HEK293 (cell line): Measurements from ENCODE around the gene XPO4.

Experiments used
- CTCF ChIA-PET: fragments of 350-600 bp; formaldehyde crosslinking; extraction: SDS; loops from one replicate; lab custom pipeline; 2021; ENCODE audit warnings: antibody characterized with exemption; lab: Yijun Ruan, JAX
- POLR2A ChIA-PET: fragments of 300-600 bp; formaldehyde crosslinking; extraction: SDS; loops from one replicate; lab custom pipeline; 2020; ENCODE audit warnings: antibody characterized with exemption, inconsistent platforms; lab: Yijun Ruan, JAX
- H3K27ac ChIP-seq: fragments of 200-500 bp; sonication (Bioruptor generic); 2 replicates; pipeline ENCODE4 v1.5.1; 2014; ENCODE audit warnings: low read depth, low read length, control low read depth, inconsistent platforms; ENCODE audit errors: extremely low read depth
- H3K36me3 ChIP-seq, 2 experiments: fragments of 200-500 bp in 1 of 2; sonication (Bioruptor generic) in 1 of 2; 1 replicate in 1 of 2; 2 replicates in 1 of 2; pipeline ENCODE4 v1.5.1; 2014 to 2017; ENCODE audit warnings: inconsistent platforms in 2 of 2, low read length in 2 of 2; ENCODE audit not compliant: control insufficient read depth in 2 of 2, insufficient read depth in 1 of 2
- H3K4me1 ChIP-seq: fragments of 200-500 bp; sonication (Bioruptor generic); 2 replicates; pipeline ENCODE4 v1.5.1; 2014; ENCODE audit warnings: mild to moderate bottlenecking, low read length, inconsistent platforms; ENCODE audit not compliant: control insufficient read depth, insufficient read depth
- H3K4me3 ChIP-seq: 2 replicates; pipeline ENCODE4 v1.5.1; 2011; ENCODE audit warnings: low read depth, mild to moderate bottlenecking, control low read depth, low read length, moderate library complexity
- H3K9me3 ChIP-seq: fragments of 200-500 bp; sonication (Bioruptor generic); 2 replicates; pipeline ENCODE4 v1.5.1; 2014; ENCODE audit warnings: low read depth, low read length, inconsistent platforms; ENCODE audit not compliant: control insufficient read depth, insufficient read depth
- IKZF3 ChIP-seq: fragments of 450-650 bp; IDR thresholded peaks from 2 replicates; pipeline ENCODE4 v1.5.0; 2018; ENCODE audit warnings: missing biosample characterization, mild to moderate bottlenecking, missing genetic modification characterization, moderate library complexity
- KLF1 ChIP-seq: fragments of 450-650 bp; formaldehyde crosslinking; IDR thresholded peaks from 2 replicates; pipeline ENCODE4 v1.5.1; 2016; ENCODE audit warnings: missing biosample characterization, missing genetic modification characterization
- KLF16 ChIP-seq: fragments of 450-650 bp; formaldehyde crosslinking; IDR thresholded peaks from 2 replicates; pipeline ENCODE4 v1.5.1; 2017; ENCODE audit warnings: missing biosample characterization, missing genetic modification characterization
- PRDM2 ChIP-seq: fragments of 450-650 bp; formaldehyde crosslinking; IDR thresholded peaks from 2 replicates; pipeline ENCODE4 v1.5.1; 2016; ENCODE audit warnings: missing biosample characterization, missing genetic modification characterization, borderline replicate concordance
- SETDB1 ChIP-seq: IDR thresholded peaks from one replicate; pipeline ENCODE4 v1.6.1; 2017; ENCODE audit warnings: mild to moderate bottlenecking, low read length, moderate library complexity, mixed read lengths; ENCODE audit not compliant: insufficient read length
- TCF7L2 ChIP-seq: IDR thresholded peaks from 2 replicates; pipeline ENCODE4 v1.6.1; 2011; ENCODE audit warnings: low read depth, mild to moderate bottlenecking, inconsistent platforms, low read length, moderate library complexity, borderline replicate concordance
- ZEB2 ChIP-seq: fragments of 450-650 bp; formaldehyde crosslinking; IDR thresholded peaks from 2 replicates; pipeline ENCODE4 v1.5.1; 2016; ENCODE audit warnings: missing biosample characterization, missing genetic modification characterization
- ZNF10 ChIP-seq: fragments of 450-650 bp; formaldehyde crosslinking; IDR thresholded peaks from 2 replicates; pipeline ENCODE4 v1.5.1; 2017; ENCODE audit warnings: missing biosample characterization, missing genetic modification characterization
- ZNF223 ChIP-seq: fragments of 450-650 bp; formaldehyde crosslinking; IDR thresholded peaks from 2 replicates; pipeline ENCODE4 v1.5.1; 2016; ENCODE audit warnings: missing biosample characterization, missing genetic modification characterization
- ZNF335 ChIP-seq: fragments of 450-650 bp; formaldehyde crosslinking; conservative IDR thresholded peaks from 2 replicates; pipeline ENCODE4 v1.5.1; 2016; ENCODE audit warnings: missing biosample characterization, missing genetic modification characterization
- ZNF398 ChIP-seq: fragments of 450-650 bp; formaldehyde crosslinking; IDR thresholded peaks from 2 replicates; pipeline ENCODE4 v1.5.1; 2017; ENCODE audit warnings: missing biosample characterization, missing genetic modification characterization
- ZNF473 ChIP-seq: fragments of 450-650 bp; formaldehyde crosslinking; IDR thresholded peaks from 2 replicates; pipeline ENCODE4 v1.5.1; 2017; ENCODE audit warnings: missing biosample characterization, missing genetic modification characterization
- ZNF513 ChIP-seq: fragments of 450-650 bp; IDR thresholded peaks from 2 replicates; pipeline ENCODE4 v1.5.1; 2018; ENCODE audit warnings: missing biosample characterization, missing genetic modification characterization
- ZNF560 ChIP-seq: fragments of 450-650 bp; formaldehyde crosslinking; IDR thresholded peaks from 2 replicates; pipeline ENCODE4 v1.5.1; 2017; ENCODE audit warnings: missing biosample characterization, missing genetic modification characterization, borderline replicate concordance
- ZNF600 ChIP-seq: fragments of 450-650 bp; formaldehyde crosslinking; IDR thresholded peaks from 2 replicates; pipeline ENCODE4 v1.5.1; 2016; ENCODE audit warnings: missing biosample characterization, missing genetic modification characterization
- ZNF621 ChIP-seq: fragments of 450-650 bp; formaldehyde crosslinking; IDR thresholded peaks from 2 replicates; pipeline ENCODE4 v1.5.1; 2017; ENCODE audit warnings: missing biosample characterization, missing genetic modification characterization
- ZNF654 ChIP-seq: fragments of 450-650 bp; formaldehyde crosslinking; IDR thresholded peaks from 2 replicates; pipeline ENCODE4 v1.5.1; 2016; ENCODE audit warnings: low read depth, missing biosample characterization, missing genetic modification characterization
- ZNF692 ChIP-seq: fragments of 450-650 bp; formaldehyde crosslinking; IDR thresholded peaks from 2 replicates; pipeline ENCODE4 v1.5.1; 2016; ENCODE audit warnings: missing biosample characterization, missing genetic modification characterization
- ZNF843 ChIP-seq: fragments of 450-650 bp; formaldehyde crosslinking; IDR thresholded peaks from 2 replicates; pipeline ENCODE4 v1.5.1; 2016; ENCODE audit warnings: missing biosample characterization, missing genetic modification characterization

XPO4 gene

GRCh38 chr13:20799726-20800416 is 102.7 kb downstream of the XPO4 start:
- H3K36me3 ChIP-seq = peaks cover 0 to 28% of the 10 kb centered on the region in 2 experiments; a peak in 2 of 3 replicates
- no peaks in the 10 kb centered on the region for H3K9me3 ChIP-seq
- no peak overlapping the region for H3K4me3 ChIP-seq
- TF ChIP-seq ZEB2 (tag by site-specific recombination) = no peak
- no peak for TF ChIP-seq KLF16
- no peak for TF ChIP-seq ZNF560 (tag by site-specific recombination)
- no peak for TF ChIP-seq ZNF398
- H3K27ac ChIP-seq = no peak overlapping the region
- CTCF ChIA-PET = no interaction called here
- POLR2A ChIA-PET = interaction anchor here (0.5 kb wide), 1 partner anchor 14 kb away, joined by 6 read pairs; no protein-coding TSS in a partner anchor
- no peaks in the 10 kb centered on the region for H3K4me1 ChIP-seq

GRCh38 chr13:20798027-20798426 is 104.5 kb downstream of the XPO4 start:
- TF ChIP-seq ZNF600 (tag by site-specific recombination) = 0 out of 2 replicates have a peak, but pooled peaks have one; percentile 17
- TF ChIP-seq IKZF3 (tag by site-specific recombination) = no peak
- peak; percentile 54; the same call in 1 of the 2 replicates for TF ChIP-seq ZNF692 (tag by site-specific recombination)
- POLR2A ChIA-PET = no interaction called here
- Histone ChIP-seq H3K4me1 (no peaks in the 10 kb centered on the region), H3K4me3 (no peak overlapping the region), H3K27ac (no peak overlapping the region), H3K9me3 (no peaks in the 10 kb centered on the region), H3K36me3 (peaks cover 0 to 43% of the 10 kb centered on the region in 2 experiments; a peak in 2 of 3 replicates)
- CTCF ChIA-PET = no interaction called here

- no peaks in the 10 kb centered on the region for H3K4me1 ChIP-seq
- POLR2A ChIA-PET = no interaction called here
- H3K27ac ChIP-seq = no peak overlapping the region
- peaks cover 0 to 44% of the 10 kb centered on the region in 2 experiments for H3K36me3 ChIP-seq
- no peaks in the 10 kb centered on the region for H3K9me3 ChIP-seq
- no peak overlapping the region for H3K4me3 ChIP-seq
- CTCF ChIA-PET = interaction anchor here (1.1 kb wide), 1 partner anchor 32 kb away, joined by 3 read pairs; no protein-coding TSS in a partner anchor
- no peak for TF ChIP-seq ZNF513
- TF ChIP-seq ZNF473 (tag by site-specific recombination) = no peak
- no peak for TF ChIP-seq ZNF621 (tag by site-specific recombination)
- TF ChIP-seq ZNF654 = no peak
- TF ChIP-seq KLF1 = no peak
- TF ChIP-seq TCF7L2 = no peak
- TF ChIP-seq SETDB1 = no peak
- TF ChIP-seq ZNF223 (tag by site-specific recombination) = no peak
- no peak for TF ChIP-seq PRDM2 (tag by site-specific recombination)
- no peak for TF ChIP-seq ZNF335
- no peak for TF ChIP-seq ZNF10 (tag by site-specific recombination)
- no peak for TF ChIP-seq ZNF843 (tag by site-specific recombination)
Measured at GRCh38 chr13:20796791-20797508, 105.6 kb downstream of the XPO4 start.
